Duodenal mucosa (tissue), 2 donors: ENCODE measurements around the gene C11orf86.

ENCODE experiments used
- H3K27ac ChIP-seq: one replicate; pipeline ENCODE4 v1.7.0; 2013; ENCODE audit warnings: low read depth, low read length
- H3K27me3 ChIP-seq, 2 donors: one replicate each; pipeline ENCODE4 v1.7.0; 2013; ENCODE audit warnings: low read length in 2 of 2, control low read depth in 1 of 2; ENCODE audit not compliant: insufficient read depth in 2 of 2, control insufficient read depth in 1 of 2
- H3K36me3 ChIP-seq, 2 donors: one replicate each; pipeline ENCODE4 v1.7.0; 2013; ENCODE audit warnings: low read length in 2 of 2, control low read depth in 1 of 2; ENCODE audit not compliant: insufficient read depth in 2 of 2, control insufficient read depth in 1 of 2
- H3K4me1 ChIP-seq, 2 donors: one replicate each; pipeline ENCODE4 v1.7.0; 2013; ENCODE audit warnings: low read length in 2 of 2, control low read depth in 1 of 2; ENCODE audit not compliant: insufficient read depth in 2 of 2, control insufficient read depth in 1 of 2
- H3K4me3 ChIP-seq, 2 donors: one replicate each; pipeline ENCODE4 v1.7.0; 2013; ENCODE audit warnings: low read length in 2 of 2, low read depth in 1 of 2
- H3K9ac ChIP-seq, 2 donors: one replicate each; pipeline ENCODE4 v1.7.0; 2013; ENCODE audit warnings: low read length in 2 of 2, low read depth in 1 of 2
- H3K9me3 ChIP-seq, 2 donors: one replicate each; pipeline ENCODE4 v1.7.0; 2013; ENCODE audit warnings: low read length in 2 of 2, control low read depth in 1 of 2; ENCODE audit not compliant: control insufficient read depth in 1 of 2

The C11orf86 gene

GRCh38 chr11:67022961-67023956 lies 48.2 kb downstream of the C11orf86 start, which contains the start of gene SYT12:
SYT12 (plus strand) TSS chr11:67023134; CDS start chr11:67030145, 7,011 bp downstream.
- Histone ChIP-seq H3K27ac (no peak within 1 kb of the TSS), H3K4me1 (peaks cover 17 to 20% of the 10 kb centered on the region in 2 donors), H3K36me3 (no peaks in the 10 kb centered on the region), H3K4me3 (peak within 1 kb of the TSS; percentile 46 to 51), H3K9me3 (no peaks in the 10 kb centered on the region), H3K27me3 (peaks cover 26% of the 10 kb centered on the region in 2 donors), H3K9ac (no peak within 1 kb of the TSS)

GRCh38 chr11:67023957-67024353 lies 48.9 kb downstream of the C11orf86 start:
- peaks cover 20 to 22% of the 10 kb centered on the region in 2 donors for H3K4me1 ChIP-seq
- no peak overlapping the region for H3K27ac ChIP-seq
- H3K9ac ChIP-seq, result no peak overlapping the region
- H3K36me3 ChIP-seq, result no peaks in the 10 kb centered on the region
- no peaks in the 10 kb centered on the region for H3K9me3 ChIP-seq
- H3K4me3 ChIP-seq, result peak overlapping the region in 1 of 2 donors; percentile 46
- H3K27me3 ChIP-seq, result peaks cover 26% of the 10 kb centered on the region in 2 donors

DNA sequence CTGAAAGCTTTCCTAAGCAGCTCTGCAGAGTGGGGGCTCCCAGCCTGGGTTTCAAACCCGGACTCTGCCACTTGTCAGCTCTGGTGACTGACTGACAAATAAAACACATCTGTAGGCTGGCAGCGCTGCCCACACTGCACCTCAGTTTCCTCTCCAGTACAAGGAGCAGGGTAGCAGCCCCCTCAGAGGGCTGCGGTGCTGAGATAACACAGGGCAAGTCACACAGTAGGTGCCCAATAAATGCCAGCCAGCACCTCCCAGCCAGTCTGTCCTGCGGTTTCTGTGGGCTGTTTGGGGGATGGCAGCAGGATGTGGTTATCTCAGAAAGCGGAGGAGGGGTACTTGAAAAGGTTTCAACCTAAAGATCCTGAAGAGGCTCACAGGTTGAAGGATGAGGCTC lies 49.3 kb downstream of the C11orf86 start:
- Histone ChIP-seq H3K9me3 (no peaks in the 10 kb centered on the region), H3K9ac (no peak overlapping the region), H3K27ac (no peak overlapping the region), H3K4me3 (no peak overlapping the region), H3K27me3 (peaks cover 26% of the 10 kb centered on the region in 2 donors), H3K4me1 (peaks cover 20 to 22% of the 10 kb centered on the region in 2 donors), H3K36me3 (no peaks in the 10 kb centered on the region)

DNA sequence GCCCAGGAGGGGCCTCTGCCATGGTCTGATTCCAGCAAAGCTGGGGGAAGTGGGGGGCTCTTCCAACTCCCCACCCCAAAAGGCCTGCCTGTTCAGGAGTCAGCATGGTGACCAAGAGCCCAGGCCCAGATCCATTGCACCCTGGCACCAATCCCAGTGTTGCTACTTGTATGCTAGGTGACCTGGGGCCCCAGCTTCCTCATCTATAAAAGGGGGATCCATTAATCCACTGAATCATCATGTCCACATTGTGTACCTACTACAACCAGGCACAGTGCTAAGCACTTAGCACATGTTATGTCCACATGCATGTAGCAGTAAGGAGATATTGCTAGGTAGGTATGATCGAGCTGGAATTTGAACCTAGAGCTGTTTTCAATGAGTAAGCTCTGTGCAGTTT lies 49.9 kb downstream of the C11orf86 start:
- Histone ChIP-seq H3K27me3 (peaks cover 26% of the 10 kb centered on the region in 2 donors), H3K9me3 (no peaks in the 10 kb centered on the region), H3K27ac (no peak overlapping the region), H3K4me3 (no peak overlapping the region), H3K4me1 (peaks cover 20 to 22% of the 10 kb centered on the region in 2 donors), H3K9ac (no peak overlapping the region), H3K36me3 (no peaks in the 10 kb centered on the region)

DNA sequence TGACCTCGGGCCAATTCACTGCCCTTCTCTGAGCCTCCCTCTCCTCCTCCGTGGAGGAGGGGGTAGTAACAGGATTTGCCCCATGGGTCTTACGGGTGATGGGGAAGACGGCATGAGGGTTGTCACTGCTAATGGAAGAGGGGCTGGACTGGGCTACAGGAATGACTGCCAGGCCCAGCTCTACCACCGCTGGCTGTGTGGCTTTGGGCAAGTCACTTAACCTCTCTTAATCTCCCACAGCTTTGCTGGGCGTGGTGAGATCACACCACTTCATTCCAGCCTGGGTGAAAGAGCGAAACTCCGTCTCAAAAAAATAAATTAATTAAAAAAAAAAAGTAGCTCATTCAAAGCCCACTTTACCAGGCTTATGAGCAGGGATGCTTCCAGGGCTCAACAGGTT lies 50.6 kb downstream of the C11orf86 start:
- no peaks in the 10 kb centered on the region for H3K36me3 ChIP-seq
- no peak overlapping the region for H3K9ac ChIP-seq
- peaks cover 20 to 22% of the 10 kb centered on the region in 2 donors for H3K4me1 ChIP-seq
- peaks cover 26 to 29% of the 10 kb centered on the region in 2 donors for H3K27me3 ChIP-seq
- H3K9me3 ChIP-seq, result no peaks in the 10 kb centered on the region
- H3K4me3 ChIP-seq, result no peak overlapping the region
- no peak overlapping the region for H3K27ac ChIP-seq
